Measurements from ENCODE around the gene SPINT1. TPM values are rescaled to one million over a fixed set of nuclear protein-coding genes. Genes with fewer than 3 reads are reported as not detected.

The SPINT1 gene
- total and polyA plus RNA-seq, 11 donors: 0.11 to 3.4 (median 0.69) TPM; not detected in 1

DNA sequence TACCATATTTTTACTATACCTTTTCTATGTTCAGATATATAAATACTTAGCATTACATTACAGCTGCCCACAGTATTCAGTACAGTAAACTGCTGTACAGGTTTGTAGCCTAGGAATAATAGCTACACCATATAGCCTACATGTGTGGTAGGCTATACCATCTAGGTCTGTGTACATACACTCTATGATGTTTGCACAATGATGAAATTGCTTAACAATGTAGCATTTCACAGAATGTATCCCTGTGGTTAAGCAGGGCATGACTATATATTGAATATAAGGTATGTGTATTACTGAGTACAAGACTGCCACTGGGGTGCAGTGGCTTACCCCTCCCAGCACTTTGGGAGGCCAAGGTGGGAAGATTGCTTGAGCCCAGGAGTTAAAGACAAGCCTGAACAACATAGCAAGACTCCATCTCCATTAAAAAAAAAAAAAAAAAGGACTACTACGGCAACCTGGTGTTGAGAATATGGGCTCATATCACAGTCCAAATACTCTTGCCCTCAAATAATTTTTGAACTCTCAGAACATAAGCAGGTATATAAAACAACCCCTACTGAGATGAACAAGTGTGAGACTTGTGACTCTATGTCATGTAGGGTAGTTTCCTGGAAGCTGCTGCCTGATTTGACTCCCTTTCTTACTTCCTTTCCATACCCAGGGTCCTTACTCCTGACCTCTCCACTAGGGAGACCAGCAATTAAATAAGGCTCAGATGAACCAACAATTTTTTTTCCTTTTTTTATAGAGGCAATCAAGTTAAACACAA lies 20.1 kb upstream of the SPINT1 start:
- DNase-seq (no peak), ATAC-seq (no peak)
- Histone ChIP-seq H3K4me3 (no peak overlapping the region), H3K27ac (no peak overlapping the region), H3K9me3 (no peaks in the 10 kb centered on the region), H3K4me1 (no peaks in the 10 kb centered on the region), H3K27me3 (peaks cover 0 to 4% (median 0%) of the 10 kb centered on the region in 9 donors), H3K36me3 (no peaks in the 10 kb centered on the region)
- WGBS, 4 donors: 92 to 97% (median 92%) methylated on average over 1 of the region's 1 CpG
- TF ChIP-seq POLR2A (IDR thresholded peaks at IDR 0.05) (no peak), CTCF (IDR thresholded peaks at IDR 0.05) (no peak)
- intact Hi-C loops (cut with DNase I): no loop called here

DNA sequence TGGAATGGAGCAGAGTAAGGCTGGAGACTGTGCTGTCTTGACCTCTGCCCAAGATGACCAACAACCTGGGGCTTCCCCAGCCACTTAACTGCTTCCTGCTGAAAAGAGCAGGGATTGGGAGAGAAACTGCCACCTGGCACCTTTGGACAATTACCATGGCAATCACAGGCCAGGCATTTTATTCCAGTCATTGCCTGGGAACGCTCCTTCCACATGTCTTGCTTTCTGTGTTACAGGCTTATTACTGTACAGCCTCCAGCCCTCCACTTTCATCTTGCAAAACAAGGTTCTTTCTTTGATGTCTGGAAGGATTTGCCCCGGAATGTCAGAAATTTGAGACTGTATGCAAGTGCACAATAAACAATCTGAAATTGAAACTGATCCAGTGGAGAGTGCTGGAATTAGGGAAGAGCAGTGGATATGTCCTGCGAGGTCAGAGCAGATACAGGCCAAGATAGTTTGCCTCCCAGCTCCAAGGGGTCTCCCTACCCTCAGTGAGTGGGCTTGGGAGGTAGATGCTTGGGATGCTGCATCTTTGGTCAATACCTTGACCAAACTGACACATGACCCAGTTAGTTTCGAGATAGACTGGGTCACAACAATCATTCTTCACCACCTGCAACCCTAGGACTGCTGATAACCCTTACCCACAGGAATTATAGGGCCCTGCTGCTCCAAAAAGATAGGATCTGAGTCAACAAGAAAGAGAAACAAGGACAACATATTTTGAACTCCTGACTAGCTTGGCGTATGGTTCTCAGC lies 18.0 kb upstream of the SPINT1 start:
- 72 to 81% (median 79%) methylated on average over 5 of the region's 5 CpGs for WGBS, 4 donors
- intact Hi-C loops (cut with DNase I): no loop called here
- no peaks in the 10 kb centered on the region for H3K36me3 ChIP-seq
- ATAC-seq: no peak
- H3K4me3 ChIP-seq: no peak overlapping the region
- H3K9me3 ChIP-seq: no peaks in the 10 kb centered on the region
- H3K27me3 ChIP-seq: peaks cover 0 to 4% (median 0%) of the 10 kb centered on the region in 9 donors
- no peak for DNase-seq
- H3K4me1 ChIP-seq: no peaks in the 10 kb centered on the region
- TF ChIP-seq POLR2A (IDR thresholded peaks at IDR 0.05) (no peak), CTCF (IDR thresholded peaks at IDR 0.05) (no peak)
- no peak overlapping the region for H3K27ac ChIP-seq

GRCh38 chr15:40826423-40827075 lies 17.3 kb upstream of the SPINT1 start:
- ATAC-seq: no peak
- H3K4me3 ChIP-seq: no peak overlapping the region
- WGBS, 4 donors: 72 to 88% (median 87%) methylated on average over 4 of the region's 4 CpGs
- no peaks in the 10 kb centered on the region for H3K4me1 ChIP-seq
- peaks cover 0 to 4% (median 0%) of the 10 kb centered on the region in 9 donors for H3K27me3 ChIP-seq
- TF ChIP-seq CTCF (IDR thresholded peaks at IDR 0.05) (no peak), POLR2A (IDR thresholded peaks at IDR 0.05) (no peak)
- no peaks in the 10 kb centered on the region for H3K36me3 ChIP-seq
- no peaks in the 10 kb centered on the region for H3K9me3 ChIP-seq
- intact Hi-C loops (cut with DNase I): no loop called here
- H3K27ac ChIP-seq: no peak overlapping the region
- no peak for DNase-seq
